HG03571 (cell line): ENCODE results near the gene NR3C2.
"Not testable (repeated sequence)": the region's sequence is repeated elsewhere in the genome, so short reads cannot be mapped to it uniquely, and the experiment has no call there.

ENCODE experiments used
- ATAC-seq: cut with Tn5 transposase; IDR thresholded peaks from one replicate; pipeline ENCODE4 v1.9.1; 2021; ENCODE audit not compliant: unreplicated experiment

NR3C2 gene

GRCh38 chr4:148373093-148373492 is 69.1 kb downstream of the NR3C2 start:
- ATAC-seq = no peak

DNA sequence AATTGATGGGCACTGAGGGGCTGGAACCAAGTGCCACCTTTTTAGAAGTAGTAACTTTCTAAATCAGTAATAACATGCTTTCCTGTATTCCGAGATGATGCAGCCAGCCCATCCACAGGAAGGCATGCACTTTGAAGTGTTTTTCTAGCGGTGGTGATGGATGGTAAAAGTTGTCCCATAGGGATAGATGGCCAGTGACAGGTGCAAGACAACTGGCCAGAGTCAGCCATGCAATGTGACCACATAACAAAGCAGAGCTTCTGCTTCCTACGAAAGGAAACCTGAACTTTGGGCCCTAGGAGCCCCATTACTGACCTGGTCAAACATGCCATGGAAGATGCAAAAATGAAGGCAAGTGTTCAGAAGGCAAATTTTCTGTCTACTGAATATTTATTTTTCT is 72.3 kb downstream of the NR3C2 start:
- ATAC-seq = no peak

GRCh38 chr4:148367756-148368155 is 74.5 kb downstream of the NR3C2 start:
- ATAC-seq = no peak

DNA sequence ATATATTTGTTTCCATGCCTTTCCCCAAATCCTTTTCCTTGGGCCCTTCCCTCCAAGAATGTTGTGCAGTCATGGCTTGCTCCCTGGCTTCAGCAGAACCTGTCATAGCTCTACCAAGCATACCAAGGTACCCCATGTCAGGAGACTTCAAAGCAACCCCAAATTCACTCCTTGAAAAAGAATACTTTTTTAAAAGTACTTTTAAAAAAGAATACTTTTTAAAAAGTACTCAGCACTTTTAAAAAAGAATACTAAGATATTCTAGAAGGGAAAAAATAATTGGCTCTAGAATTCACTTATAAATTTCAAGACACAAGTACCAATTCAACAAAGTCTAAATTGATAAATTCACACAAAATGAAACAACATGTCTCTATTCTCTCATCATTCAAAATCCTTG is 76.0 kb downstream of the NR3C2 start:
- ATAC-seq = no peak

GRCh38 chr4:148364525-148364924 is 77.7 kb downstream of the NR3C2 start:
- ATAC-seq = no peak

DNA sequence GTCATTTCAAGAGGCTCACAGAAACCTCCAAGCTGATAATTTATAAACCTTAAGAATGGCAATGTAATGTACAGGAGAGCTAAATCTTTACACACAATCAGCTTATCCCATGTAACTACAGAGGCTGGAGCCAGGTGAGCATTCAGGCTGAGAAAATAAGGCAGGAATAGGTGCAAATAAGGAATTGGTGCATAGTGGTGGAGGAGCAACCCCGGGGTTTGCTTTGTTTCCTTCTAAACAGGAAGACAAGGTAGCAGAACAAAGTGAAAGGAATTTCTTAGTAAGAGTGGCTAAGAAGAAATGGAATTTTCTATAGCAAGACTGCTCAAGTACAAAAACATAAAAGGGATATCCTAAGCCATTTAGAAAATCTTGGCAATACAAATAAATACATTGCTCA is 82.4 kb downstream of the NR3C2 start:
- no peak for ATAC-seq

DNA sequence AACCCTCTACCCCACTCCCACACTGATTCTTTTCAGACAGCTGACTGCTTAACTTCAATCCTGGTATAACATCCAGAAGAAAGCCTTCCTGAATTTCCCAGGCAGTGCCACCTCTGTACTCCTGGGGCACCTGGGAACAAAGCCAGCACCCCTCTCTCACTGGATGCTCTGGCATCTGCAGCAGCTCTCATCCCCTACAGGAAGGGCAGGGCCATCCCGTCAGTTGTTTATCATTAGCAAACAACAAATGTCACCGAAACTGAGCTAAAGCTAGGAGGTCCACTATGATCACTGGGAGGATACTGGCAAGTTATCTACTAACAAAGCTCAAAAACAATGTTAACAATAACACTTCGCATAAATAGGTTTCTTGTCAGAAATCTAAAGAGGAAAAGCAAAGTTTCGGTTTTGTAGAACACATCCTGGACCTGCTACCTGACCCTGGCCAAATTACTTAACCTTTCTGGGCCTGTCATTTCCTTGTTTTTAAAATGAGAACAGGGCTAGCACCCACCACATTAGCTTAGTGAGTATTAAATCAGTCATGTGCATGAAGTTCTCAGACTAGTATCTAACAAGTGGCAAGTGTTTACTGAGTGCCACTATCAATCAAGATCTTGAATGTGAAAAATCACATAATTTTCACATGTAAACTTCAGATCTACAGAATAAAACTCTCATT is 86.6 kb downstream of the NR3C2 start:
- no peak for ATAC-seq

GRCh38 chr4:148354186-148354585 is 88.0 kb downstream of the NR3C2 start:
- no peak for ATAC-seq

GRCh38 chr4:148353571-148353970 is 88.6 kb downstream of the NR3C2 start:
- ATAC-seq = no peak

GRCh38 chr4:148349153-148349552 is 93.1 kb downstream of the NR3C2 start:
- ATAC-seq = no peak

DNA sequence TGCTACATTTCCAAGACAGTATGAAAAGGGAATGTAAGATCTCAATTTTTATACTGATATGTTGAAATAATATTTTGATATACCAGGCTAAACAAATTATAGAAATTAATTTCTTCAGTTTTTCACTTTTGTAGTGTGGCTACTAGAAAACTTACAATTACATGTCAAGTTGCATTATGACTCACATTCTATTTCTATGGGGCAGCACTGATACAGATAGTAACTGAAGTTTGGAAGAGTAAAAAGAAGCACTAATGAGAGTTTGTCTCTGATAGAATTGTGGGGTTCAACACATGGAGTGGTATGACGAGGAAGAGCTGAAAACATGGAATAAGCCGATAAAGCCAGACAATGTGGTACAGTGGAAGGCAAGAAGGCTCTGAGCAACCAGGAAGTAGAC is 95.6 kb downstream of the NR3C2 start:
- no peak for ATAC-seq

GRCh38 chr4:148345509-148345908 is 96.7 kb downstream of the NR3C2 start:
- no peak for ATAC-seq

- ATAC-seq = no peak
Measured at GRCh38 chr4:148344941-148345340, 97.3 kb downstream of the NR3C2 start.

DNA sequence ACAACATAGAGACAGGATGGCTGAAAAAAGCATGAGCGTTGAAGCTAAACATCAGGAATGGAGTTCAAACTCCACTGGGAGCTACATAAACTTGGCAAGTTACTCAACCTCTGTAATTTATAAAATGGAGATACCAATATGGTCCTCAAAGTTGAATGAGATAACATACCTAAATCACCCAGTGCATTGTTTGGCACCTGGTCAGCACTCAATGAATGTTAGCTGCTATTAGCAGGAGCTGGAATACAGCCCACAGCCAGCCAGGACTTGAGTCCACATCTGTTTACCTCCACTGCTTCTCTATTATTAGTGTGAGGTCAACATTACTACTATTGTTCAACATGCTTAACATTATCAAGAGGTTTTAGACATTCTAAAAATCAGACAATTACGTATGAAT is 97.9 kb downstream of the NR3C2 start:
- no peak for ATAC-seq

- no peak for ATAC-seq
Measured at GRCh38 chr4:148341980-148342800, 100.0 kb downstream of the NR3C2 start.

- ATAC-seq = no peak
Measured at GRCh38 chr4:148335133-148335532, 107.1 kb downstream of the NR3C2 start.

DNA sequence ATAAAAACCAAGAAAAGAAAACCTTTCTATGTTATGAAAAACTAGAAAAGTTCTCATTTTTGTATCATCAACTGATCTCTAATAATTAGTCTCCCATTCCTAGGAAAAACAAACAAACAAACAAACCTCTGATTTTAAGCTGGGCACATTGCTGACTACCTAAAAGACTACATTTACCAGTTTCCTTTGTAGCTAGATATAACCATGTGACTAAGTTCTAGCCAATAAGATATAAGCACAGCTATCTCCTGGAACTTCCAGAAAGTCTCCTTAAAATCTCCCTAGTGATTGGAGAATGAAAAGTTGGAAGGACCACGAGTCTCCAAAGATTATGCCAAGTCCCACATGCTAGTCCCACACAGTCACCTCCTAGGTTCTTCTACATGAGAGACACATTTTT is 108.9 kb downstream of the NR3C2 start:
- ATAC-seq = no peak

DNA sequence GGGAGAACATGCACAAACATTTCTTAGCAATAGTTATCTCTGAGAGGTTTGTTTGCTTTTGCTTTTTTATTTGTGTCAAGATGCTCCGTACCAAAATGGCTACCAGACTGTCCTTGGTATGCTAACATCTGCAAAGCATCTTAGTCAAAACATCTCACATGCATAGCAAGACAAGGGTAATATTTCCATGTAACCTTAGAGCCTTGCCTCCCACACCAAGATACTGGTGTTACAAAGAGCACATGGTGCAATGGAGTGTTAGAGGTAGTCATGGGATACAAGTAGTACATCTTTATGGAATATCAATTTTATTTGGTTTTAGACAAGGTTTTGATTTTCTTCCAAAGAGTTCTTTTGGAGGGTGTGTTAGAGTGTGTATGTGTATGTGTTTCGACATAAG is 109.7 kb downstream of the NR3C2 start:
- no peak for ATAC-seq

GRCh38 chr4:148330724-148331123 is 111.5 kb downstream of the NR3C2 start:
- no peak for ATAC-seq

DNA sequence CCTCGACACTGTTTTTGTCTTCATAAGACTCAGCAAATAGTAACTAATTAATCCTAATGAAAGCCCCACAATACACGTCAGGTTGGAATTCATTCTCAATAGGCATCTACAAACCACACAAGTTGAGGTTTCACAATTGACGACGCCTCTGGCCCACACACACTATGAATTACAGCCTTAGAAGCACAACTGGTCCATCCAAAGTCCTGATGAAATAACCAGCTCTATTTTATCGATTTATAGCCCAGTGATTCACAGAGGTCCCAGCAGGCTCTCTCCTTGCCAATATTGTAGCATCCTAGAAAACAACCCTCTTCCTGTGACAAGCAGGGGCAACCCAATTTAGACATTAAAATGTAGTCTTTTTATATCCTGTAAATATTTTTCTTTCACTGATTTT is 112.1 kb downstream of the NR3C2 start:
- ATAC-seq = no peak

GRCh38 chr4:148329751-148330150 is 112.5 kb downstream of the NR3C2 start:
- ATAC-seq = no peak

GRCh38 chr4:148327683-148328082 is 114.5 kb downstream of the NR3C2 start:
- no peak for ATAC-seq

DNA sequence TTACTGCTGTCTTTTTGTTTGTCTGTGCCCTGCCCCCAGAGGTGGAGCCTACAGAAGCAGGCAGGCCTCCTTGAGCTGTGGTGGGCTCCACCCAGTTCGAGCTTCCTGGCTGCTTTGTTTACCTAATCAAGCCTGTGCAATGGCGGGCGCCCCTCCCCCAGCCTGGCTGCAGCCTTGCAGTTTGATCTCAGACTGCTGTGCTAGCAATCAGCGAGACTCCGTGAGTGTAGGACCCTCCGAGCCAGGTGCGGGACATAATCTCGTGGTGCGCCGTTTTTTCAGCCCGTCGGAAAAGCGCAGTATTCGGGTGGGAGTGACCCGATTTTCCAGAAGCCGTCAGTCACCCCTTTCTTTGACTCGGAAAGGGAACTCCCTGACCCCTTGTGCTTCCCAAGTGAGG is 118.9 kb downstream of the NR3C2 start:
- ATAC-seq = not testable (repeated sequence)
